GM21786 (cell line): ENCODE measurements around the gene REV1.
"Not testable (repeated sequence)": the region's sequence is repeated elsewhere in the genome, so short reads cannot be mapped to it uniquely, and the experiment has no call there.

Experiments
- ATAC-seq: cut with Tn5 transposase; IDR thresholded peaks from one replicate; pipeline ENCODE4 v1.9.1; 2021; ENCODE audit not compliant: unreplicated experiment

Gene REV1

GRCh38 chr2:99356853-99357252 lies 133.0 kb downstream of the REV1 start:
- ATAC-seq, result no peak

GRCh38 chr2:99354825-99355224 lies 135.0 kb downstream of the REV1 start:
- ATAC-seq, result not testable (repeated sequence)

GRCh38 chr2:99354070-99354469 lies 135.7 kb downstream of the REV1 start:
- ATAC-seq, result no peak
